Neural cell (in vitro differentiated cells): ENCODE measurements around the gene PSMB11. TPM values are rescaled to one million over a fixed set of nuclear protein-coding genes. Genes with fewer than 3 reads are reported as not detected.

ENCODE experiments used
- H2AFZ ChIP-seq: fragments of 200-600, 300-800 bp; sonication (generic), shearing (Covaris generic); 2 replicates; pipeline ENCODE4 v1.6.0; 2014; ENCODE audit warnings: low read depth, mild to moderate bottlenecking, antibody characterized with exemption, low read length, moderate library complexity
- H3F3A ChIP-seq: fragments of 200-600 bp; shearing (Covaris generic); 2 replicates; pipeline ENCODE4 v1.6.1; 2016; ENCODE audit warnings: mild to moderate bottlenecking, moderate library complexity, mixed read lengths, antibody characterized with exemption, low read length; ENCODE audit not compliant: insufficient read depth, poor library complexity, severe bottlenecking
- H3K27ac ChIP-seq: fragments of 200-600, 300-800 bp; sonication (generic), shearing (Covaris generic); 2 replicates; pipeline ENCODE4 v1.5.1; 2014; ENCODE audit warnings: mild to moderate bottlenecking, low read length, moderate library complexity
- H3K27me3 ChIP-seq: fragments of 300-800, 200-600 bp; sonication (generic), shearing (Covaris generic); 2 replicates; pipeline ENCODE4 v1.6.0; 2014; ENCODE audit warnings: mild to moderate bottlenecking, low read depth, low read length, moderate library complexity; ENCODE audit not compliant: insufficient read depth
- H3K36me3 ChIP-seq: fragments of 300-800, 200-600 bp; sonication (generic), shearing (Covaris generic); 2 replicates; pipeline ENCODE4 v1.5.1; 2014; ENCODE audit warnings: mild to moderate bottlenecking, antibody characterized with exemption, low read length, moderate library complexity; ENCODE audit not compliant: insufficient read depth
- H3K4me2 ChIP-seq: fragments of 300-800, 200-600 bp; sonication (generic), shearing (Covaris generic); 2 replicates; pipeline ENCODE4 v1.6.0; 2014; ENCODE audit warnings: mild to moderate bottlenecking, low read length
- H3K4me3 ChIP-seq: fragments of 300-800, 200-600 bp; sonication (generic), shearing (Covaris generic); 2 replicates; pipeline ENCODE4 v1.5.1; 2014; ENCODE audit warnings: mild to moderate bottlenecking, low read length, moderate library complexity
- H3K79me2 ChIP-seq: fragments of 200-600 bp; shearing (Covaris generic); replicated peaks from 2 replicates; pipeline ENCODE4 v1.6.0; 2014; ENCODE audit warnings: mild to moderate bottlenecking, low read length, moderate library complexity; ENCODE audit not compliant: insufficient read depth
- H3K9ac ChIP-seq: fragments of 300-800, 200-600 bp; sonication (generic), shearing (Covaris generic); 2 replicates; pipeline ENCODE4 v1.6.1; 2016; ENCODE audit warnings: mild to moderate bottlenecking, low read length, mixed read lengths
- H3K9me2 ChIP-seq: fragments of 200-600 bp; shearing (Covaris generic); 2 replicates; pipeline ENCODE4 v1.6.1; 2016; ENCODE audit warnings: mild to moderate bottlenecking, low read length, mixed read lengths; ENCODE audit not compliant: insufficient read depth
- H3K9me3 ChIP-seq: fragments of 200-600, 300-800 bp; sonication (generic), shearing (Covaris generic); 2 replicates; pipeline ENCODE4 v1.6.1; 2016; ENCODE audit warnings: mild to moderate bottlenecking, mixed run types, low read length, moderate library complexity, mixed read lengths
- H4K20me1 ChIP-seq: fragments of 200-600 bp; shearing (Covaris generic); 2 replicates; pipeline ENCODE4 v1.6.1; 2016; ENCODE audit warnings: mild to moderate bottlenecking, mixed run types; ENCODE audit not compliant: insufficient read depth
- CTCF ChIP-seq: fragments of 450-650 bp; IDR thresholded peaks from 2 replicates; pipeline ENCODE4 v1.5.1; 2014; ENCODE audit warnings: antibody characterized with exemption, mild to moderate bottlenecking, moderate library complexity; ENCODE audit not compliant: poor library complexity, severe bottlenecking
- EP300 ChIP-seq: fragments of 450-650 bp; conservative IDR thresholded peaks from 2 replicates; pipeline ENCODE4 v1.6.1; 2014; ENCODE audit warnings: antibody characterized with exemption, mild to moderate bottlenecking, moderate library complexity; ENCODE audit not compliant: poor library complexity, severe bottlenecking
- EZH2 ChIP-seq: fragments of 200-600, 300-800 bp; shearing (Covaris generic), sonication (generic); IDR thresholded peaks from 2 replicates; pipeline ENCODE4 v1.6.1; 2014; ENCODE audit warnings: antibody characterized with exemption, low read length, borderline replicate concordance, mild to moderate bottlenecking; ENCODE audit not compliant: insufficient read depth, poor library complexity, severe bottlenecking
- MXI1 ChIP-seq: fragments of 450-650 bp; conservative IDR thresholded peaks from 2 replicates; pipeline ENCODE4 v1.6.1; 2014; ENCODE audit warnings: antibody characterized with exemption, mild to moderate bottlenecking; ENCODE audit not compliant: poor library complexity, severe bottlenecking
- POLR2AphosphoS5 ChIP-seq: IDR thresholded peaks from 2 replicates; pipeline ENCODE4 v1.6.1; 2012
- RAD21 ChIP-seq: fragments of 450-650 bp; conservative IDR thresholded peaks from 2 replicates; pipeline ENCODE4 v1.6.1; 2014; ENCODE audit warnings: antibody characterized with exemption, mild to moderate bottlenecking, moderate library complexity
- SMC3 ChIP-seq: fragments of 450-650 bp; conservative IDR thresholded peaks from 2 replicates; pipeline ENCODE4 v1.6.1; 2014; ENCODE audit warnings: antibody characterized with exemption, mild to moderate bottlenecking, moderate library complexity; ENCODE audit not compliant: poor library complexity
- TAF1 ChIP-seq: IDR thresholded peaks from 2 replicates; pipeline ENCODE4 v1.6.1; 2012; ENCODE audit warnings: low read depth
- polyA plus RNA-seq: library from polyadenylated mRNA; depleted of rRNA; stranded (reverse); fragments of >200 nt; gene quantifications from 2 replicates; pipeline ENCODE4 v1.2.3, GENCODE V29; 2014
- TF ChIP-seq, protein P1 (sequence below): IDR thresholded peaks from 2 replicates; pipeline ENCODE4 v1.6.1; 2012; ENCODE audit warnings: borderline replicate concordance

Gene PSMB11
- polyA plus RNA-seq, 1 donor from 2014 or later: not detected

DNA sequence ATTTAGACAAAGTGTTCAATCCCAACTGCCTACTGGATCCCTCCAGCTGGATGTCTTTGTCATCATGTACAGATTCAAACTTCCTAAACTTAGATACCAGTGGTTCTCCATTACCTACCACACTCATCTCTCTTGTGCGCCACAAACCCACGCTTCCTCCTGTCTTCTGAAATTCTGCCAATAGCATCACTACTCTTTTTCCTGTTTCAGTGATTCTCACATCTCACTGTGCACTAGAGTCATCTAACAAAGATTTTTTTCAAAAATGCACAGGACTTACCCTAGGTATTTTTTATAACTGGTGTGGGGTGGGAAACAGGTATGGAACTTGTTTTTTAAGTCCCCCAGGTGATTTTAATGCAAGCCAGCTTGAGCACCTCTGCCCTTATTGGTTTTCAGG lies 13.2 kb upstream of the PSMB11 start:
- Histone ChIP-seq H3K79me2 (peaks cover 7% of the 10 kb centered on the region), H4K20me1 (no peaks in the 10 kb centered on the region), H3K27me3 (no peaks in the 10 kb centered on the region), H3K36me3 (no peaks in the 10 kb centered on the region), H3K4me3 (no peak overlapping the region), H3K4me2 (no peak overlapping the region), H3F3A (no peaks in the 10 kb centered on the region), H3K9ac (no peak overlapping the region), H3K9me3 (no peaks in the 10 kb centered on the region), H3K9me2 (no peaks in the 10 kb centered on the region), H2AFZ (no peak overlapping the region), H3K27ac (no peak overlapping the region)
- TF ChIP-seq, protein P1, sequence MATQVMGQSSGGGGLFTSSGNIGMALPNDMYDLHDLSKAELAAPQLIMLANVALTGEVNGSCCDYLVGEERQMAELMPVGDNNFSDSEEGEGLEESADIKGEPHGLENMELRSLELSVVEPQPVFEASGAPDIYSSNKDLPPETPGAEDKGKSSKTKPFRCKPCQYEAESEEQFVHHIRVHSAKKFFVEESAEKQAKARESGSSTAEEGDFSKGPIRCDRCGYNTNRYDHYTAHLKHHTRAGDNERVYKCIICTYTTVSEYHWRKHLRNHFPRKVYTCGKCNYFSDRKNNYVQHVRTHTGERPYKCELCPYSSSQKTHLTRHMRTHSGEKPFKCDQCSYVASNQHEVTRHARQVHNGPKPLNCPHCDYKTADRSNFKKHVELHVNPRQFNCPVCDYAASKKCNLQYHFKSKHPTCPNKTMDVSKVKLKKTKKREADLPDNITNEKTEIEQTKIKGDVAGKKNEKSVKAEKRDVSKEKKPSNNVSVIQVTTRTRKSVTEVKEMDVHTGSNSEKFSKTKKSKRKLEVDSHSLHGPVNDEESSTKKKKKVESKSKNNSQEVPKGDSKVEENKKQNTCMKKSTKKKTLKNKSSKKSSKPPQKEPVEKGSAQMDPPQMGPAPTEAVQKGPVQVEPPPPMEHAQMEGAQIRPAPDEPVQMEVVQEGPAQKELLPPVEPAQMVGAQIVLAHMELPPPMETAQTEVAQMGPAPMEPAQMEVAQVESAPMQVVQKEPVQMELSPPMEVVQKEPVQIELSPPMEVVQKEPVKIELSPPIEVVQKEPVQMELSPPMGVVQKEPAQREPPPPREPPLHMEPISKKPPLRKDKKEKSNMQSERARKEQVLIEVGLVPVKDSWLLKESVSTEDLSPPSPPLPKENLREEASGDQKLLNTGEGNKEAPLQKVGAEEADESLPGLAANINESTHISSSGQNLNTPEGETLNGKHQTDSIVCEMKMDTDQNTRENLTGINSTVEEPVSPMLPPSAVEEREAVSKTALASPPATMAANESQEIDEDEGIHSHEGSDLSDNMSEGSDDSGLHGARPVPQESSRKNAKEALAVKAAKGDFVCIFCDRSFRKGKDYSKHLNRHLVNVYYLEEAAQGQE: no peak
- TF ChIP-seq TAF1: no peak
- no peak for TF ChIP-seq EZH2
- no peak for TF ChIP-seq RAD21
- no peak for TF ChIP-seq EP300
- TF ChIP-seq POLR2AphosphoS5: no peak
- TF ChIP-seq MXI1: no peak
- no peak for TF ChIP-seq CTCF
- no peak for TF ChIP-seq SMC3

DNA sequence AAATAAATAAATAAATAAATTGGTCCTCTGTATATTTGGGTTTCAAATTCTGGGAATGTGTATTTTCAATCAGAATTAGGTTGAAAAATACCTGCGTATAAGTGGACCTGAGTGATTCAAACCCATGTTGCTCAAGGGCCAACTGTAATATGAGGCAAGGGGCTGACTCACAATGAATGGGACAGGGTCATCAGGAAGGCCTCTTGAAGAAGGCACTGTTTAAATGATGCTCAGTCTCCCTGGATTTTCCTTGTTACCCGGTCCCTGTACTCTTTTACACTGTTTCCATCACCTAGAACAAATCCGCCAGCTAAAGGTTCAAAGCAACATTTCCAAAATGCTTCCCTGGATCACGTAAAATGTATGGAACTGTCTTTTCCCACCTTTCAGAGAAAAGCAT lies 11.1 kb upstream of the PSMB11 start:
- Histone ChIP-seq H3K9me3 (no peaks in the 10 kb centered on the region), H3F3A (no peaks in the 10 kb centered on the region), H3K4me2 (no peak overlapping the region), H4K20me1 (no peaks in the 10 kb centered on the region), H3K36me3 (no peaks in the 10 kb centered on the region), H3K4me3 (no peak overlapping the region), H3K27me3 (no peaks in the 10 kb centered on the region), H2AFZ (no peak overlapping the region), H3K9me2 (no peaks in the 10 kb centered on the region), H3K79me2 (peaks cover 14% of the 10 kb centered on the region), H3K27ac (no peak overlapping the region), H3K9ac (no peak overlapping the region)
- TF ChIP-seq, protein P1: no peak
- TF ChIP-seq POLR2AphosphoS5: no peak
- TF ChIP-seq SMC3: no peak
- no peak for TF ChIP-seq TAF1
- TF ChIP-seq MXI1: no peak
- no peak for TF ChIP-seq EP300
- TF ChIP-seq EZH2: no peak
- no peak for TF ChIP-seq CTCF
- no peak for TF ChIP-seq RAD21
